ENCODE results near the gene CCDC78. TPM values are rescaled to one million over a fixed set of nuclear protein-coding genes. Genes with fewer than 3 reads are reported as not detected.

Gene CCDC78
- total and polyA plus RNA-seq, 2 of the 4 experiments (the other 2 are of a cell fraction) = 0.54 to 4.6 TPM

DNA sequence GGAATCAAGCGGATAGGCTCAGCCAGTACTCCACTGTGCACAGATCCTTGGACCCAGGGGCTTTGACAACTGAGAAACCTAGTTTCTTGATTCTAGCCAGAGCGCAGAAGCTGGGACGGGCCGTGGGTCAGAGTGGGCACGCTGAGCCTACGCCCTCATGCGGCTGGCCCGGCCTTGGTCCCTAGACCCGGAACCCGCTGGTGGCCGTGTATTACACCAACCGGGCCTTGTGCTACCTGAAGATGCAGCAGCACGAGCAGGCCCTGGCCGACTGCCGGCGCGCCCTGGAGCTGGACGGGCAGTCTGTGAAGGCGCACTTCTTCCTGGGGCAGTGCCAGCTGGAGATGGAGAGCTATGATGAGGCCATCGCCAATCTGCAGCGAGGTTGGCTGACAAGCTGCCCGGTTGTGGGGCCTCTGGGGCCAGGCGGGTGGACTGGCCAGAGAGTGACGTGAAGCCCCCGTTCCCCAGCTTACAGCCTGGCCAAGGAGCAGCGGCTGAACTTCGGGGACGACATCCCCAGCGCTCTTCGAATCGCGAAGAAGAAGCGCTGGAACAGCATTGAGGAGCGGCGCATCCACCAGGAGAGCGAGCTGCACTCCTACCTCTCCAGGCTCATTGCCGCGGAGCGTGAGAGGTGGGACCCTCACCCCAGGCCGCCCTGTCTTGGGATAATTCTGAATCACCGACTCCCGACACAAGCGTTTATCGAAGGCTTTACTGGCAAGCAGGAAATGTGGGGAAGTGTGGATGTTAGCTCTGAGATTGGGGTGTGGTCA lies 45.1 kb downstream of the CCDC78 start:
- H3K36me3 ChIP-seq (ENCODE audit: control insufficient read depth, insufficient read depth, low read length) = peaks cover 32% of the 10 kb centered on the region
- H3K9me3 ChIP-seq (ENCODE audit: control insufficient read depth, insufficient read depth, low read length) = no peaks in the 10 kb centered on the region
- H3K9ac ChIP-seq (ENCODE audit: low read depth, low read length) = peak overlapping the region; percentile 80
- ChIA-PET POLR2A (ENCODE audit: unreplicated experiment) (no interaction called here), CTCF (no interaction called here)
- peaks cover 34% of the 10 kb centered on the region for H4K20me1 ChIP-seq (ENCODE audit: insufficient read depth, low read length)
- 48% methylated on average over 25 of the region's 44 CpGs; no CpG with 5 or more reads in 1 of the 2 experiments for WGBS, 2 experiments (ENCODE audit: extremely low coverage in 2 of 2, insufficient read length in 1 of 2)
- H3K4me1 ChIP-seq (ENCODE audit: control insufficient read depth, insufficient read depth, low read length) = peaks cover 20% of the 10 kb centered on the region
- TF ChIP-seq RCOR1 (IDR thresholded peaks at IDR 0.05; ENCODE audit: insufficient replicate concordance, low read length) (no peak), CHD1 (IDR thresholded peaks at IDR 0.05; ENCODE audit: low read depth, low read length) (no peak), RAD21 (IDR thresholded peaks at IDR 0.05; ENCODE audit: low read length) (no peak), MAFK (IDR thresholded peaks at IDR 0.05; ENCODE audit: low read depth, low read length) (no peak), RFX5 (IDR thresholded peaks at IDR 0.05; ENCODE audit: low read depth, low read length) (no peak), SMC3 (IDR thresholded peaks at IDR 0.05; ENCODE audit: low read depth, low read length) (no peak)
- TF ChIP-seq, protein P1, sequence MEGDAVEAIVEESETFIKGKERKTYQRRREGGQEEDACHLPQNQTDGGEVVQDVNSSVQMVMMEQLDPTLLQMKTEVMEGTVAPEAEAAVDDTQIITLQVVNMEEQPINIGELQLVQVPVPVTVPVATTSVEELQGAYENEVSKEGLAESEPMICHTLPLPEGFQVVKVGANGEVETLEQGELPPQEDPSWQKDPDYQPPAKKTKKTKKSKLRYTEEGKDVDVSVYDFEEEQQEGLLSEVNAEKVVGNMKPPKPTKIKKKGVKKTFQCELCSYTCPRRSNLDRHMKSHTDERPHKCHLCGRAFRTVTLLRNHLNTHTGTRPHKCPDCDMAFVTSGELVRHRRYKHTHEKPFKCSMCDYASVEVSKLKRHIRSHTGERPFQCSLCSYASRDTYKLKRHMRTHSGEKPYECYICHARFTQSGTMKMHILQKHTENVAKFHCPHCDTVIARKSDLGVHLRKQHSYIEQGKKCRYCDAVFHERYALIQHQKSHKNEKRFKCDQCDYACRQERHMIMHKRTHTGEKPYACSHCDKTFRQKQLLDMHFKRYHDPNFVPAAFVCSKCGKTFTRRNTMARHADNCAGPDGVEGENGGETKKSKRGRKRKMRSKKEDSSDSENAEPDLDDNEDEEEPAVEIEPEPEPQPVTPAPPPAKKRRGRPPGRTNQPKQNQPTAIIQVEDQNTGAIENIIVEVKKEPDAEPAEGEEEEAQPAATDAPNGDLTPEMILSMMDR (conservative IDR thresholded peaks at IDR 0.05; ENCODE audit: low read depth, low read length) = peak; percentile 16; the same call in 1 of the 2 replicates
- H2BK15ac ChIP-seq (ENCODE audit: low read depth, low read length) = no peak overlapping the region
- no peak overlapping the region for H3K4ac ChIP-seq (ENCODE audit: low read depth, low read length)
- H3K27me3 ChIP-seq (ENCODE audit: control insufficient read depth, insufficient read depth, low read length) = no peaks in the 10 kb centered on the region
- intact Hi-C loops (cut with micrococcal nuclease) (no loop called here), in situ Hi-C loops (cut with MboI; ENCODE audit: low sequenced_read_pairs) (no loop called here), dilution Hi-C loops (cut with HindIII; ENCODE audit: low sequenced_read_pairs, unreplicated experiment) (no loop called here)
- H3K27ac ChIP-seq (ENCODE audit: insufficient read depth, low read length) = peak overlapping the region; percentile 82
- peak overlapping the region; percentile 39; the same call in 1 of the 2 replicates for H3K23ac ChIP-seq (ENCODE audit: low read depth, low read length)
- no TSS peak for BruUV-seq (replicated peaks)
- peaks cover 9 to 40% of the 10 kb centered on the region in 2 experiments; a peak in 3 of 4 replicates for H3K79me1 ChIP-seq (ENCODE audit: low read depth in 1 of 2, low read length in 2 of 2)
- peak overlapping the region; percentile 95 for H2AK9ac ChIP-seq (replicated peaks; ENCODE audit: low read depth, low read length, poor library complexity)
- DNase-seq = peak; percentile 49
- H2AFZ ChIP-seq (replicated peaks; ENCODE audit: low read length, poor library complexity) = no peak overlapping the region
- H2BK5ac ChIP-seq (ENCODE audit: low read depth, low read length, poor library complexity, severe bottlenecking) = peak overlapping the region; percentile 14
- no peak overlapping the region for H3K18ac ChIP-seq (ENCODE audit: low read depth, low read length)
- H2BK20ac ChIP-seq (ENCODE audit: low read depth, low read length) = no peak overlapping the region
- H2AK5ac ChIP-seq (ENCODE audit: low read depth, low read length) = peak overlapping the region; percentile 11; the same call in 1 of the 2 replicates
- H3K4me2 ChIP-seq (ENCODE audit: low read depth, low read length) = peak overlapping the region; percentile 98
- 0 out of 2 replicates have a peak overlapping the region, but pooled peaks have one; percentile 23 for H3K14ac ChIP-seq (replicated peaks; ENCODE audit: low read depth, low read length)
- H3K9me1 ChIP-seq (ENCODE audit: insufficient read depth, low read length) = peaks cover 15% of the 10 kb centered on the region
- no peak overlapping the region; the same call in 1 of the 2 replicates for H4K5ac ChIP-seq (ENCODE audit: low read depth, low read length)
- no peak overlapping the region for H3K56ac ChIP-seq (ENCODE audit: extremely low read depth, insufficient read depth, low read length)
- peak overlapping the region; percentile 96 for H3K4me3 ChIP-seq (ENCODE audit: insufficient read depth, low read depth, low read length)
- no peak overlapping the region for H2BK120ac ChIP-seq (ENCODE audit: low read depth, low read length)
- no peak overlapping the region for H4K91ac ChIP-seq (ENCODE audit: insufficient read depth, low read depth, low read length)
- H4K8ac ChIP-seq (ENCODE audit: low read depth in 2 of 2, low read length in 2 of 2) = no peak overlapping the region; a peak in 1 of 4 replicates
- no peak for ATAC-seq (ENCODE audit: low read depth)

Measured in IMR-90 (cell line).